ENCODE results near the gene ZNF784. TPM values are rescaled to one million over a fixed set of nuclear protein-coding genes. Genes with fewer than 3 reads are reported as not detected.
A peak's percentile ranks its signal among the peaks of the same experiment; 100 is the strongest.

Gene ZNF784
- total and polyA plus RNA-seq, 2 of the 4 experiments (the other 2 are of a cell fraction) = 2.5 to 3.7 TPM

DNA sequence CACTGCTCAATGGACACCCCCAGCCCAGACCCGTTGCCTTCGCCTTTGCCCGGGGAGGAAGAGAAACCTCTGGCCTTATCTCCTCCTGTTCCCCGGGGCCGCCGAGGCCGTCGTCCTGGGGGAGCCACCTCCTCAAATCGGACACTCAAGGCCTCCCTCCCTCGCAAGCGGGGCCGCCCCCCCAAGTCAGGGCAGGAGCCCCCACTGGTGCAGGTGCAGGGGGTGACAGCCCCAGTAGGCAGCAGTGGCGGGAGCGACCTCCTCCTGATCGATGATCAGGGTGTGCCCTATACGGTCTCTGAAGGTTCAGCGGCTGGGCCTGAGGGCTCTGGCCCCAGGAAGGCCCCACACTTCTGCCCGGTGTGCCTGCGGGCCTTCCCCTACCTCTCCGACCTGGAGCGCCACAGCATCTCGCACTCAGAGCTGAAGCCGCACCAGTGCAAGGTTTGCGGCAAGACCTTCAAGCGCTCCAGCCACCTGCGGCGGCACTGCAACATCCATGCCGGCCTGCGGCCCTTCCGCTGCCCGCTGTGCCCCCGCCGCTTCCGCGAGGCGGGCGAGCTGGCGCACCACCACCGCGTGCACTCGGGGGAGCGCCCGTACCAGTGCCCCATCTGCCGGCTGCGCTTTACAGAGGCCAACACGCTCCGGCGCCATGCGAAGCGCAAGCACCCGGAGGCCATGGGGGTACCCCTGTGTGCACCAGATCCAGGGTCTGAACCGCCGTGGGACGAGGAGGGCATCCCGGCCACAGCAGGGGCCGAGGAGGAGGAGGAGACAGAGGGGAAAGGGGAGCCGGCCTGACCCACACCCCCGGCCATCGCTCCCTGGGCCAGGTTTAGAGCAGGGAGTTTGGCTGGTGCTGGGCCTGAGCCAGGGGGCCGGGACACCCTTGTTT, 22.0 kb downstream of the ZNF784 start:
- DNase-seq (no peak), ATAC-seq (ENCODE audit: low read depth) (no peak)
- Histone ChIP-seq H4K8ac (ENCODE audit: low read depth in 2 of 2, low read length in 2 of 2) (no peak overlapping the region), H3K9me3 (ENCODE audit: control insufficient read depth, insufficient read depth, low read length) (no peaks in the 10 kb centered on the region), H2BK15ac (ENCODE audit: low read depth, low read length) (no peak overlapping the region), H3K4me3 (ENCODE audit: insufficient read depth, low read depth, low read length) (no peak overlapping the region), H3K4me1 (ENCODE audit: control insufficient read depth, insufficient read depth, low read length) (peaks cover 9% of the 10 kb centered on the region), H2AFZ (replicated peaks; ENCODE audit: low read length, poor library complexity) (no peak overlapping the region), H3K27me3 (ENCODE audit: control insufficient read depth, insufficient read depth, low read length) (no peaks in the 10 kb centered on the region), H2AK9ac (replicated peaks; ENCODE audit: low read depth, low read length, poor library complexity) (peak overlapping the region; percentile 44), H4K5ac (ENCODE audit: low read depth, low read length) (no peak overlapping the region), H3K23ac (ENCODE audit: low read depth, low read length) (no peak overlapping the region), H2AK5ac (ENCODE audit: low read depth, low read length) (no peak overlapping the region; the same call in 1 of the 2 replicates), H4K20me1 (ENCODE audit: insufficient read depth, low read length) (peaks cover 19% of the 10 kb centered on the region; the same call in 1 of the 2 replicates), H3K14ac (replicated peaks; ENCODE audit: low read depth, low read length) (no peak overlapping the region), H3K56ac (ENCODE audit: extremely low read depth, insufficient read depth, low read length) (no peak overlapping the region), H3K27ac (ENCODE audit: insufficient read depth, low read length) (no peak overlapping the region), H3K18ac (ENCODE audit: low read depth, low read length) (no peak overlapping the region), H2BK20ac (ENCODE audit: low read depth, low read length) (no peak overlapping the region), H2BK120ac (ENCODE audit: low read depth, low read length) (no peak overlapping the region), H3K79me1 (ENCODE audit: low read depth in 1 of 2, low read length in 2 of 2) (peaks cover 26 to 46% of the 10 kb centered on the region in 2 experiments), H3K9me1 (ENCODE audit: insufficient read depth, low read length) (peaks cover 13% of the 10 kb centered on the region; the same call in 1 of the 2 replicates), H3K36me3 (ENCODE audit: control insufficient read depth, insufficient read depth, low read length) (peaks cover 1% of the 10 kb centered on the region; the same call in 1 of the 2 replicates), H3K4me2 (ENCODE audit: low read depth, low read length) (no peak overlapping the region), H4K91ac (ENCODE audit: insufficient read depth, low read depth, low read length) (no peak overlapping the region), H3K4ac (ENCODE audit: low read depth, low read length) (no peak overlapping the region), H3K9ac (ENCODE audit: low read depth, low read length) (no peak overlapping the region), H2BK5ac (ENCODE audit: low read depth, low read length, poor library complexity, severe bottlenecking) (no peak overlapping the region)
- POLR2A ChIA-PET (ENCODE audit: unreplicated experiment) = no interaction called here
- intact Hi-C loops (cut with micrococcal nuclease) = no loop called here
- CTCF ChIA-PET = no interaction called here
- 95% methylated on average over 29 of the region's 60 CpGs; no CpG with 5 or more reads in 1 of the 2 experiments for WGBS, 2 experiments (ENCODE audit: extremely low coverage in 2 of 2, insufficient read length in 1 of 2)
- dilution Hi-C loops (cut with HindIII; ENCODE audit: low sequenced_read_pairs, unreplicated experiment) = no loop called here
- TF ChIP-seq, protein P1, sequence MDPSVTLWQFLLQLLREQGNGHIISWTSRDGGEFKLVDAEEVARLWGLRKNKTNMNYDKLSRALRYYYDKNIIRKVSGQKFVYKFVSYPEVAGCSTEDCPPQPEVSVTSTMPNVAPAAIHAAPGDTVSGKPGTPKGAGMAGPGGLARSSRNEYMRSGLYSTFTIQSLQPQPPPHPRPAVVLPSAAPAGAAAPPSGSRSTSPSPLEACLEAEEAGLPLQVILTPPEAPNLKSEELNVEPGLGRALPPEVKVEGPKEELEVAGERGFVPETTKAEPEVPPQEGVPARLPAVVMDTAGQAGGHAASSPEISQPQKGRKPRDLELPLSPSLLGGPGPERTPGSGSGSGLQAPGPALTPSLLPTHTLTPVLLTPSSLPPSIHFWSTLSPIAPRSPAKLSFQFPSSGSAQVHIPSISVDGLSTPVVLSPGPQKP (IDR thresholded peaks at IDR 0.05; ENCODE audit: borderline replicate concordance, low read depth, low read length) = no peak
- TF ChIP-seq NFE2L2 (IDR thresholded peaks at IDR 0.05; ENCODE audit: low read depth, low read length) = no peak
- TF ChIP-seq SMC3 (IDR thresholded peaks at IDR 0.05; ENCODE audit: low read depth, low read length) = no peak
- no peak for TF ChIP-seq FOS (IDR thresholded peaks at IDR 0.05; ENCODE audit: low read depth, low read length)
- TF ChIP-seq POLR2A (IDR thresholded peaks at IDR 0.05; ENCODE audit: low read depth, low read length) = no peak
- BruUV-seq (replicated peaks) = no TSS peak
- in situ Hi-C loops (cut with MboI; ENCODE audit: low sequenced_read_pairs) = no loop called here

All from IMR-90 (cell line).